Stomach (tissue), 4 donors: ENCODE measurements around the gene DUSP6.

Source experiments
- CTCF ChIP-seq, 7 experiments: fragments of 450-650 bp in 4 of 7; fragments of 200-600 bp in 3 of 7; sonication (generic) in 3 of 7; IDR thresholded peaks; one replicate each; pipeline ENCODE4 v1.5.1; 2016 to 2019; ENCODE audit warnings: antibody characterized with exemption in 7 of 7, control low read depth in 2 of 7, mild to moderate bottlenecking in 1 of 7
- POLR2A ChIP-seq, 4 donors: fragments of 450-650 bp; IDR thresholded peaks; one replicate each; pipeline ENCODE4 v1.6.1; 2016; ENCODE audit warnings: antibody characterized with exemption in 4 of 4, control low read depth in 2 of 4, mild to moderate bottlenecking in 1 of 4, moderate library complexity in 1 of 4
- POLR2AphosphoS5 ChIP-seq, 3 donors: sonication (generic); formaldehyde crosslinking; IDR thresholded peaks; one replicate each; pipeline ENCODE4 v1.6.1; 2016; ENCODE audit warnings: antibody characterized with exemption in 3 of 3

DNA sequence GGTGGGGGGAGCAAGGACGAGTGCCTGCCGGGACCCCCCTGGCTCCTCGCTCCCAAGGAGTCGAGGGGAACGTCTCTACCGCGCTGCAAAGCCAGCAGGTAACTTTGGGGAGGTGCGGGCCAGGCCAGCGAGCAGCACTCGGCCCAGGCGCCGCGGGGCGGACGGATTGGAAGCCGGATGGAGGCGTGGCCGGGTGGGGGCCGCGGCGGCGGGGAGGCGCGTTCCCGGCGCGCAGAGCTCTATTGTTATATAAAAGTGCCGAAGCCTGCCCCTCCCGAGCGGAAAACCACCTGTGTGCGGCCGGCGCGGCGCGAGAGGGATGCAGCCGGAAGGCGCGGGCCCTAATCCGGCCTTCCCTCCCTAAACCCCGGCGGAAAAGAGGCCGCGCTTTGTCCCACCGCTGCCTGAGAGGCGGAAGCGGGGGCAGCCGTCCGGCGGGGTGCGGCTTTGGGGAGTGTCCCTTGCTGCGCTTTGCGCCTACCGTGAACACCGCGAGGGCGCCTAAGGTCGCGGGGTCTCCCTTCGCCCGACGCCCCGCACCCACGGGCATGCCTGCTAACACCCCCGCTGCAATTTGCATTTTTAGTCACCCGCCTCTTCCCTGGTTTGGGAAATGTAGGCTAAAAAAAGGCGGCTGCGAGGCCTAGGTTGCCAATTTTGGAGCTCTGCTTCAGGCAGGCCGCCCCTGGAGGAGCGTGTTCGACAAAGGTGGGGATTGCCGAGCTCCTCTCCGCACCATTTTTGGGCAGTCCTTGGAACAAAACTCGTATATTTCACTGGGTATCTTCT, 1.7 kb upstream of the DUSP6 start:
- no peak for TF ChIP-seq CTCF (IDR thresholded peaks at IDR 0.05)
- peak in 1 of 4 donors; percentile 18 for TF ChIP-seq POLR2A (IDR thresholded peaks at IDR 0.05)
- TF ChIP-seq POLR2AphosphoS5 (IDR thresholded peaks at IDR 0.05), result peak in 2 of 3 donors; percentile 77 to 80
